Measurements from ENCODE around the gene USP1.

DNA sequence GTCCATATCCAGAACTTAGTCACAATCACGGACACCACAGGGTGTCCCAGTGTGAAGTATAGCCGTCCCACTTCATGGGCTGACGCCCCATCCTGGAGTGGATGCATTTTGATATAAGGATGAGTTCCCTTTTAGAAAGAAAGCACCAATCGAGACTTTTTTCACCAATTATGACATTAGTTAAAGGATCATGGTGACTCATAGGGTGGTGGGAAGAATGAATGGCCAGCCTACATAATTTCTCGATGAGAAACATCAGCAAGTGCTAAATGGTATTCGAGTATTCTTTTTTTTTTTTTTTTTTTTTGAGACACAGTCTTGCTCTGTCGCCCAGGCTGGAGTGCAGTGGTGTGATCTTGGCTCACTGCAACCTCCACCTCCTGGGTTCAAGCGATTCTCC, 38.5 kb upstream of the USP1 start:
- TF ChIP-seq POLR2A (IDR thresholded peaks at IDR 0.05; ENCODE audit: low read depth, low read length) = no peak
- TF ChIP-seq SUZ12 (IDR thresholded peaks at IDR 0.05; ENCODE audit: unreplicated experiment) = no peak
- TF ChIP-seq, protein P1, sequence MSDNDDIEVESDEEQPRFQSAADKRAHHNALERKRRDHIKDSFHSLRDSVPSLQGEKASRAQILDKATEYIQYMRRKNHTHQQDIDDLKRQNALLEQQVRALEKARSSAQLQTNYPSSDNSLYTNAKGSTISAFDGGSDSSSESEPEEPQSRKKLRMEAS (IDR thresholded peaks at IDR 0.05; ENCODE audit: low read depth, low read length) = no peak
- no peak for TF ChIP-seq SMC3 (IDR thresholded peaks at IDR 0.05; ENCODE audit: borderline replicate concordance, low read length)
- TF ChIP-seq, protein P2, sequence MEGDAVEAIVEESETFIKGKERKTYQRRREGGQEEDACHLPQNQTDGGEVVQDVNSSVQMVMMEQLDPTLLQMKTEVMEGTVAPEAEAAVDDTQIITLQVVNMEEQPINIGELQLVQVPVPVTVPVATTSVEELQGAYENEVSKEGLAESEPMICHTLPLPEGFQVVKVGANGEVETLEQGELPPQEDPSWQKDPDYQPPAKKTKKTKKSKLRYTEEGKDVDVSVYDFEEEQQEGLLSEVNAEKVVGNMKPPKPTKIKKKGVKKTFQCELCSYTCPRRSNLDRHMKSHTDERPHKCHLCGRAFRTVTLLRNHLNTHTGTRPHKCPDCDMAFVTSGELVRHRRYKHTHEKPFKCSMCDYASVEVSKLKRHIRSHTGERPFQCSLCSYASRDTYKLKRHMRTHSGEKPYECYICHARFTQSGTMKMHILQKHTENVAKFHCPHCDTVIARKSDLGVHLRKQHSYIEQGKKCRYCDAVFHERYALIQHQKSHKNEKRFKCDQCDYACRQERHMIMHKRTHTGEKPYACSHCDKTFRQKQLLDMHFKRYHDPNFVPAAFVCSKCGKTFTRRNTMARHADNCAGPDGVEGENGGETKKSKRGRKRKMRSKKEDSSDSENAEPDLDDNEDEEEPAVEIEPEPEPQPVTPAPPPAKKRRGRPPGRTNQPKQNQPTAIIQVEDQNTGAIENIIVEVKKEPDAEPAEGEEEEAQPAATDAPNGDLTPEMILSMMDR (IDR thresholded peaks at IDR 0.05 in 2 of 3, conservative IDR thresholded peaks at IDR 0.05 in 1 of 3; ENCODE audit: control insufficient read depth in 2 of 3, extremely low read depth in 1 of 3, insufficient read depth in 1 of 3, low read depth in 3 of 3, low read length in 3 of 3) = no peak
- TF ChIP-seq, protein P3, sequence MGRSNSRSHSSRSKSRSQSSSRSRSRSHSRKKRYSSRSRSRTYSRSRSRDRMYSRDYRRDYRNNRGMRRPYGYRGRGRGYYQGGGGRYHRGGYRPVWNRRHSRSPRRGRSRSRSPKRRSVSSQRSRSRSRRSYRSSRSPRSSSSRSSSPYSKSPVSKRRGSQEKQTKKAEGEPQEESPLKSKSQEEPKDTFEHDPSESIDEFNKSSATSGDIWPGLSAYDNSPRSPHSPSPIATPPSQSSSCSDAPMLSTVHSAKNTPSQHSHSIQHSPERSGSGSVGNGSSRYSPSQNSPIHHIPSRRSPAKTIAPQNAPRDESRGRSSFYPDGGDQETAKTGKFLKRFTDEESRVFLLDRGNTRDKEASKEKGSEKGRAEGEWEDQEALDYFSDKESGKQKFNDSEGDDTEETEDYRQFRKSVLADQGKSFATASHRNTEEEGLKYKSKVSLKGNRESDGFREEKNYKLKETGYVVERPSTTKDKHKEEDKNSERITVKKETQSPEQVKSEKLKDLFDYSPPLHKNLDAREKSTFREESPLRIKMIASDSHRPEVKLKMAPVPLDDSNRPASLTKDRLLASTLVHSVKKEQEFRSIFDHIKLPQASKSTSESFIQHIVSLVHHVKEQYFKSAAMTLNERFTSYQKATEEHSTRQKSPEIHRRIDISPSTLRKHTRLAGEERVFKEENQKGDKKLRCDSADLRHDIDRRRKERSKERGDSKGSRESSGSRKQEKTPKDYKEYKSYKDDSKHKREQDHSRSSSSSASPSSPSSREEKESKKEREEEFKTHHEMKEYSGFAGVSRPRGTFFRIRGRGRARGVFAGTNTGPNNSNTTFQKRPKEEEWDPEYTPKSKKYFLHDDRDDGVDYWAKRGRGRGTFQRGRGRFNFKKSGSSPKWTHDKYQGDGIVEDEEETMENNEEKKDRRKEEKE (IDR thresholded peaks at IDR 0.05) = no peak
